Small intestine (tissue), 7 donors: ENCODE results near the gene PRDX2. TPM values are rescaled to one million over a fixed set of nuclear protein-coding genes. Genes with fewer than 3 reads are reported as not detected.
A peak's percentile ranks its signal among the peaks of the same experiment; 100 is the strongest.
"Not testable (repeated sequence)": the region's sequence is repeated elsewhere in the genome, so short reads cannot be mapped to it uniquely, and the experiment has no call there.

Experiments
- DNase-seq, 2 donors: peaks; one replicate each; pipeline versions ENCODE4 v3.0.0 to v3.0.0-alpha.2; 2013
- FAIRE-seq: peaks from 2 replicates; lab custom pipeline; 2012; peaks lifted over from hg19 to GRCh38; lab: Jason Lieb, UNC
- H3K27ac ChIP-seq, 3 donors: one replicate each; pipeline ENCODE4 v1.5.1; 2013; ENCODE audit warnings: low read length in 2 of 3, mild to moderate bottlenecking in 2 of 3, control low read depth in 1 of 3, inconsistent platforms in 1 of 3, low read depth in 1 of 3, moderate library complexity in 1 of 3
- H3K27me3 ChIP-seq, 3 donors: one replicate each; pipeline ENCODE4 v1.6.1; 2013; ENCODE audit warnings: low read length in 3 of 3, inconsistent platforms in 1 of 3; ENCODE audit not compliant: control insufficient read depth in 3 of 3, insufficient read depth in 3 of 3
- H3K36me3 ChIP-seq, 3 donors: one replicate each; pipeline ENCODE4 v1.6.1; 2013; ENCODE audit warnings: low read length in 3 of 3, inconsistent platforms in 1 of 3, low read depth in 1 of 3, mild to moderate bottlenecking in 1 of 3, moderate library complexity in 1 of 3; ENCODE audit not compliant: control insufficient read depth in 3 of 3, insufficient read depth in 2 of 3
- H3K4me1 ChIP-seq, 3 donors: one replicate each; pipeline ENCODE4 v1.6.1; 2013; ENCODE audit warnings: low read length in 2 of 3, inconsistent platforms in 1 of 3, low read depth in 1 of 3, mild to moderate bottlenecking in 1 of 3, moderate library complexity in 1 of 3; ENCODE audit not compliant: control insufficient read depth in 3 of 3, insufficient read depth in 2 of 3
- H3K4me3 ChIP-seq, 3 donors: one replicate each; pipeline ENCODE4 v1.5.1; 2013; ENCODE audit warnings: low read length in 3 of 3, control low read depth in 1 of 3, inconsistent platforms in 1 of 3, low read depth in 1 of 3, mild to moderate bottlenecking in 1 of 3, moderate library complexity in 1 of 3
- H3K9me3 ChIP-seq, 2 donors: one replicate each; pipeline ENCODE4 v1.6.1; 2013; ENCODE audit warnings: low read depth in 1 of 2, low read length in 1 of 2; ENCODE audit not compliant: control insufficient read depth in 2 of 2, insufficient read depth in 1 of 2
- WGBS, 3 donors: extraction: QIAGEN DNeasy Blood & Tissue Kit; methylation state at CpG; one replicate each; pipeline ENCODE4 v1.1.7; 2013; 5-methylcytosine and 5-hydroxymethylcytosine counted together
- polyA plus RNA-seq, 4 donors: library from polyadenylated mRNA; stranded (reverse) in 3 of 4; unstranded in 1 of 4; fragments of 200-250 nt in 3 of 4; fragments of 120-200 nt in 1 of 4; gene quantifications; one replicate each; pipeline versions ENCODE4 v1.2.1 to v1.2.3, GENCODE V29; 2013
- donor health status: healthy with polysubstance abuse.
- donor health status: control.
- donor health status: control.
- donor health status: Bipolar disorder and iron deficiency.
- donor health status: healthy.

Gene PRDX2
- polyA plus RNA-seq, 4 donors, result 285 to 523 (median 416) TPM

DNA sequence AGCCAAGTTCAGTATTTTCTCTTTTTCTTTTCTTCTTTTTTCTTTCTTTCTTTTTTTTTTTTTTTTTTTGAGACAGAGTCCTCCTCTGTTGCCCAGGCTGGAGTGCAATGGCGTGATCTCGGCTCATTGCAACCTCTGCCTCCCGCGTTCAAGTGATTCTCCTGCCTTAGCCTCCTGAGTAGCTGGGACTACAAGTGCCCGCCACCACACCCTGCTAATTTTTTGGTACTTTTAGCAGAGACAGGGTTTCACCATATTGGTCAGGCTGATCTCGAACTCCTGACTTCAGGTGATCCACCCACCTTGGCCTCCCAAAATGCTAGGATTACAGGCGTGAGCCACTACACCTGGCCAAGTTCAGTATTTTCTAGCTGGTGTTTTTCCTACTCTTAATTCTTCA lies 4.0 kb downstream of the PRDX2 start:
- not testable (repeated sequence) for H3K9me3 ChIP-seq, H3K27ac ChIP-seq, H3K4me3 ChIP-seq, DNase-seq, H3K27me3 ChIP-seq, FAIRE-seq
- H3K36me3 ChIP-seq, result peaks cover 4 to 42% (median 5%) of the 10 kb centered on the region in 3 donors
- WGBS, 3 donors, result 93 to 96% (median 96%) methylated on average over 7 of the region's 7 CpGs
- peaks cover 2 to 44% (median 4%) of the 10 kb centered on the region in 3 donors for H3K4me1 ChIP-seq

DNA sequence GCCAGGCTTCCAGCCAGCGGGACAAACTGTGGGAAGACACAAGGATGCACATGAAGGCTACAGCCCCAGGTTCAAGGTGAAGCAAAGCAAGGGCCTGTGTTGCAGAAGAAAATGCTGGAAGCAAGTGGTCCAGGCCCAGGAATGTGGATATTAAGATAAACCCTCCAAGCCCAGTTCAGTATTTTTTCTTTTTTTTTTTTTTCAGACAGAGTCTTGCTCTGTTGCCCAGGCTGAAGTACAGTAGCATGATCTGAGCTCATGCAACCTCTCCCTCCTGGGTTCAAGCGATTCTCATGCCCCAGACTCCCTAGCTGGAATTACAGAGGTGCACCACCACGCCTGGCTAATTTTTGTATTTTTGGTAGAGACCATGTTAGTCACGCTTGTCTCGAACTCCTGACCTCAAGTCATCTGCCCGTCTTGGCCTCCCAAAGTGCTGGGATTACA lies 4.4 kb downstream of the PRDX2 start:
- FAIRE-seq (no peak), DNase-seq (no peak)
- peak overlapping the region in 1 of 3 donors; percentile 99 for H3K27ac ChIP-seq
- H3K9me3 ChIP-seq, result no peaks in the 10 kb centered on the region
- H3K4me1 ChIP-seq, result peaks cover 0 to 40% (median 4%) of the 10 kb centered on the region in 3 donors
- no peak overlapping the region for H3K4me3 ChIP-seq
- 91 to 94% (median 93%) methylated on average over 6 of the region's 6 CpGs for WGBS, 3 donors
- H3K27me3 ChIP-seq, result no peaks in the 10 kb centered on the region
- peaks cover 4 to 45% (median 5%) of the 10 kb centered on the region in 3 donors for H3K36me3 ChIP-seq

DNA sequence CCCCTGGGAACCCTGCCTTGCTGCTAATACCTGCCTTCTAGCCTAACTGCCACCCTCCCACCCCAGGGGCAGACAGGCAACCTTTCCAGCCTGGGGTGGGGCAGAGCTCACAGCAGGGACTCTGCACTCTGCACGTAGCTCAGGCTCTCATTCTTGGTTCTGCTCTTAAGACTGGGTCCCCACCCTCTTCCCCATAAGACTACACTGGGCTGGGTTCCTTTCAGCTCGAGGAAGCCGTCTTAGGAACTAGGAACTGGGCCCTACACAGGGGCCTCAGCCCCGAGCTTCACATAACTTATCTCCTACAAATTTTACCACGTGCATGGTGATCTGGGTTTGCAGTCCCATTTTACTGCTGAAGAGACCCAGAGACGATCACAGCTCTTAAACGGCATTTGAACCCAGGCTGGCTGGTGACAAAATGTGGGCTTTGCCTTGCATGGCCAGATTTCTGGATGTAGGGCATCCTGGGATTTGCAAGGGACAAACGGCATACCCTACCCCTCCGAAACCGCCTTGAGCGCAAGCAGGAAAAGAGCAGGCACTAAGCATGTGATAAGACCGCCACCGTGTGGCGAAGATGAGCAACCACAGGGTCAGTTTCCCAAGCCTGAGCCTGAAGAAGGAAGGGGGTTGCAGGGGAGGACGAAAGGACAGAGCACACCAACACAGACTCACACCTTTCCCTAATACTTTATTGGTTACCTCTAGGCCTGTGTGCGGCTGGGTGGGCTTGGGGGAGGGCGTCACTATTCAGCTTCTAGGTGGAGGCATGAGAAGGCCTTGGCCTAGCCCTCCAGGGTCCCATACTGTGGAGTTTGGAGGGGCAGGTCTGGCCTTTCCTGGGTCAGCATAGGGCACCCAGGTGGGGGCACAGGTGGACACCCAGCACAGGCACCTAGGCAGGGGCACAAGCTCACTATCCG lies 5.2 kb downstream of the PRDX2 start:
- Histone ChIP-seq H3K27ac (peak overlapping the region; percentile 86 to 99 (median 89)), H3K36me3 (peaks cover 4 to 45% (median 5%) of the 10 kb centered on the region in 3 donors), H3K4me1 (peaks cover 0 to 37% (median 4%) of the 10 kb centered on the region in 3 donors), H3K9me3 (no peaks in the 10 kb centered on the region), H3K27me3 (no peaks in the 10 kb centered on the region), H3K4me3 (peak overlapping the region in 1 of 3 donors; percentile 34)
- FAIRE-seq (no peak), DNase-seq (peak; percentile 94 to 95)
- 4 to 6% (median 5%) methylated on average over 18 of the region's 18 CpGs for WGBS, 3 donors

DNA sequence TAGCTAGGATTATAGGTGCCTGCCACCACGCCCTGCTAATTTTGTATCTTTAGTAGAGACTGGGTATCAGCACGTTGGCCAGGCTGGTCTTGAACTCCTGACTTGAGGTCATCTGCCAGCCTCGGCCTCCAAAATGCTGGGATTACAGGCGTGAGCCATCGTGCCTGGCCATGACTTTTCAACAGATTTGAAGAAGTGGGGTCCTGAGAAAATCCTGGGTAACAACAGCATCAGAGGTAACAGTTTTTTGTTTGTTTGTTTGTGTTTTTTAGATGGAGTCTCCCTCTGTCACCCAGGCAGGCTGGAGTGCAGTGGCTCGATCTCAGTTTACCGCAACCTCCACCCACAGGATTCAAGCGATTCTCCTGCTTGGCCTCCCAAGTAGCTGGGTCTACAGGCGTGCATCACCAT lies 6.6 kb downstream of the PRDX2 start:
- Histone ChIP-seq H3K27ac (peak overlapping the region in 2 of 3 donors; percentile 26 to 99), H3K27me3 (no peaks in the 10 kb centered on the region), H3K4me1 (peaks cover 0 to 40% (median 0%) of the 10 kb centered on the region in 3 donors), H3K9me3 (no peaks in the 10 kb centered on the region), H3K36me3 (peaks cover 2 to 38% (median 4%) of the 10 kb centered on the region in 3 donors), H3K4me3 (no peak overlapping the region)
- whole genome bisulfite sequencing, 3 donors, result 81 to 91% (median 86%) methylated on average over 9 of the region's 9 CpGs
- DNase-seq, result peak in 1 of 2 donors; percentile 22
- FAIRE-seq, result no peak

DNA sequence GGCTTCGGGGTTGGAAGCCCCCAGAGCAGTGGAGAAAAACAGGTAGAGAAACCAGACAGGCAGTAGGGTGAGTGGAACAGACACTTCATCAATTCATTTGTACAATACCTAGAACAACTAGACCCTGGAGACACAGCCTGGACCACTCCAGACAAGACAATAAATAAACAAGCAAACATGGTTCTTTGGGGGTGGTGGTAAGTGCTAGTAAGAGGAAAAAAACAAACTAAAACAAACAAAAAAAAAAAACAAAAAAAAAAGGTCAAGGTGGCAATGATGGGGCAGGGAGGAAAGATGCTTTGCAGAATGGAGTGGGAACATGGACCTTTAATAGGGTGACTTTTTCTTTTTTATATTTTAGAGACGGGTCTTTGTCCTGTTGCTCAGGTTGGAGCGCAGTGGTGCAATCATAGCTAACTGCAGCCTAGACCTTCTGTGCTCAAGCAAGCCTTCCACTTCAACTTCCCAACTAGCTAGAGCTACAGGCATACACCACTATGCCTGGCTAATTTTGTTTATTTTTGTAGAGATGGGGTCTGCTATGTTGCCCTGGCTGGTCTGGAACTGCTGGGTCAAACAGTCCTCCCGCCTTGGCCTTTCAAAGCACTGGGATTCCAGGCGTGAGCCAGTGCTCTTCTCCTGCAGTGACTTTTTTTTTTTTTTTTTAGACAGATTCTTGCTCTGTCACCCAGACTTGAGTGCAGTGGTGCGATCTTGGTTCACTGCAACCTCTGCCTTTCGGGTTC lies 7.2 kb downstream of the PRDX2 start:
- 63 to 68% (median 66%) methylated on average over 7 of the region's 7 CpGs for WGBS, 3 donors

DNA sequence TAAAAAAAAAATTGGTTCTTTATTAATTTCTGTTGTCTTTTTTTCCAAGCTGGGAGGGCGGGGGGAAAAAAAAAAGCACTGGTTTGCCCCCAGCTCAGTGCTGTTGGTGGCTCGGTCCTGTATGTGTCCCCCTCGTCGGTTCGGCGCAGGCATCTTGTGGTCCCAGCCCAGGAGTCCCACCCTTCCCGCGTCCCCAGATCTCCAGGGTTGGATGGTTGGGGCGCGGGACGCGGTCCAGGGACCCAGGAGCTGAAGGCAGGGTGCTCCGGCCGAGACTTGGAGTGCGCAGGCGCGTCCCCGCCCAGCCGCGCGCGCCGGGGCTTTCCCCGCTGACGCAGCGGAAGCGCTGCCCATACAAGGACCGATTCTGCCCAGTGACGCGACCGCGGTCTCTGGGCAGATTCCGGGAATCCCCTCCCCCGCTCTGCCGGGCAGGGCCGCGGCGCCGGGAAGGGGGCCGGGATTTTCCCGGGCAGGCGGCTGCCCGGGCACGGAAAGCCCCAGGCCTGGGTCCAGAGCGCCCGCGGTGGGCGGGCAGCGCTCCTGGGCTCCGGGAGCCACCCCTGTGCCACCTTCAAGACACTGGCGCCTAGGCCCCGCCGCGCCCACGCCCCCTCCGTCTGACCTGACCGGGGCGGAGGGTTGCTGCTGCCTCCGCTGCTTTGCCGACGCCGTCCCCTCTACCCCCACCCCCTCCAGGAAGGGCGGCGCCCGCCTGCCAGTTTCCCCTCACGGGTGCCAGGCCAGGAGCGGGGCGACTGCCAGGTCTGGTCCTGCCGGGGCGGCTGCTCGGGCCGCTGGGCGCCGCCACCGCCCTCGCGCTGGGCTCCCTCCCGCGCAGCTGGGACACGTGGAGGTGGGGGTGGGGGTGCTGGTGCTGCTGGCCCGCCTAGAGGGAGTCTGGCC lies 8.1 kb downstream of the PRDX2 start:
- Histone ChIP-seq H3K27ac (peak overlapping the region; percentile 98 to 99 (median 98)), H3K4me3 (peak overlapping the region; percentile 85 to 97 (median 89)), H3K4me1 (peaks cover 0 to 46% (median under 1%) of the 10 kb centered on the region in 3 donors), H3K9me3 (no peaks in the 10 kb centered on the region), H3K27me3 (no peaks in the 10 kb centered on the region), H3K36me3 (peaks cover 0 to 24% (median 0%) of the 10 kb centered on the region in 3 donors)
- DNase-seq, result peak; percentile 94 to 98
- WGBS, 3 donors, result 0 to 1% (median 1%) methylated on average over 69 to 81 of the region's 81 CpGs
- FAIRE-seq, result no peak

More for the DNA sequence above, 7.2 kb downstream of the PRDX2 start:
- FAIRE-seq (no peak), DNase-seq (peak in 1 of 2 donors; percentile 52)
- H3K9me3 ChIP-seq, result no peaks in the 10 kb centered on the region
- H3K27ac ChIP-seq, result peak overlapping the region; percentile 98 to 99 (median 98)
- H3K4me3 ChIP-seq, result peak overlapping the region in 2 of 3 donors; percentile 89 to 97
- H3K27me3 ChIP-seq, result no peaks in the 10 kb centered on the region
- peaks cover 0 to 38% (median 0%) of the 10 kb centered on the region in 3 donors for H3K4me1 ChIP-seq
- H3K36me3 ChIP-seq, result peaks cover 0 to 32% (median 0%) of the 10 kb centered on the region in 3 donors

DNA sequence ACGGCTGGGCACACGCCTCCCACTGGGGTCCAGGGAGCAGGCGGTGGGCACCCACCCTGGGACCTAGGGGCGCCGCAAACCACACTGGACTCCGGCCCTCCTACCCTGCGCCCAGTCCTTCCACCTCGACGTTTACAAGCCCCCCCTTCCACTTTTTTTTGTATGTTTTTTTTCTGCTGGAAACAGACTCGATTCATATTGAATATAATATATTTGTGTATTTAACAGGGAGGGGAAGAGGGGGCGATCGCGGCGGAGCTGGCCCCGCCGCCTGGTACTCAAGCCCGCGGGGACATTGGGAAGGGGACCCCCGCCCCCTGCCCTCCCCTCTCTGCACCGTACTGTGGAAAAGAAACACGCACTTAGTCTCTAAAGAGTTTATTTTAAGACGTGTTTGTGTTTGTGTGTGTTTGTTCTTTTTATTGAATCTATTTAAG lies 8.7 kb downstream of the PRDX2 start:
- Histone ChIP-seq H3K9me3 (no peaks in the 10 kb centered on the region), H3K27ac (peak overlapping the region; percentile 98 to 99 (median 98)), H3K36me3 (peaks cover 0 to 20% (median 0%) of the 10 kb centered on the region in 3 donors), H3K4me1 (peaks cover 0 to 53% (median 3%) of the 10 kb centered on the region in 3 donors), H3K4me3 (peak overlapping the region; percentile 85 to 97 (median 89)), H3K27me3 (no peaks in the 10 kb centered on the region)
- FAIRE-seq (no peak), DNase-seq (no peak)
- 0 to 1% (median 0%) methylated on average over 22 of the region's 22 CpGs for WGBS, 3 donors
